ENCODE results near the gene PRKD2. TPM values are rescaled to one million over a fixed set of nuclear protein-coding genes. Genes with fewer than 3 reads are reported as not detected.

Gene PRKD2
- total and polyA plus RNA-seq, 2 experiments from 2014 or later, result 53.8 to 68.0 TPM

- Histone ChIP-seq H3K36me3 (ENCODE audit: insufficient read depth) (no peaks in the 10 kb centered on the region; the same call in 1 of the 2 replicates), H4K20me1 (replicated peaks; ENCODE audit: insufficient read depth) (no peaks in the 10 kb centered on the region; the same call in none of the 2 replicates), H3F3A (replicated peaks; ENCODE audit: low read depth) (peaks cover 6% of the 10 kb centered on the region; the same call in 1 of the 2 replicates), H3K27ac (ENCODE audit: low read depth) (no peak overlapping the region), H3K27me3 (ENCODE audit: insufficient read depth) (no peaks in the 10 kb centered on the region), H3K9me2 (ENCODE audit: insufficient read depth) (no peaks in the 10 kb centered on the region), H3K4me3 (no peak overlapping the region), H2AFZ (no peak overlapping the region), H3K79me2 (replicated peaks; ENCODE audit: insufficient read depth) (0 out of 2 replicates have a peak, but pooled peaks cover 2% of the 10 kb centered on the region), H3K4me1 (ENCODE audit: insufficient read depth) (peaks cover 5% of the 10 kb centered on the region; the same call in 1 of the 2 replicates), H3K4me2 (no peak overlapping the region)
- no peak overlapping the region; the same call in 2 of the 3 replicates for H3K4me3 Mint-ChIP-seq
- H3K27ac Mint-ChIP-seq, result no peak overlapping the region
- peaks cover 48% of the 10 kb centered on the region for H3K36me3 Mint-ChIP-seq (ENCODE audit: low read depth)
- H3K27me3 Mint-ChIP-seq (ENCODE audit: insufficient read depth, low read depth, poor library complexity), result peaks cover 9% of the 10 kb centered on the region
- no peaks in the 10 kb centered on the region; the same call in 2 of the 3 replicates for H3K9me3 Mint-ChIP-seq
- DNase-seq (ENCODE audit: low spot score), result no peak
- TF ChIP-seq CTCF (conservative IDR thresholded peaks at IDR 0.05; ENCODE audit: low read depth in 2 of 2), result no peak
- no peak for TF ChIP-seq EZH2phosphoT487 (IDR thresholded peaks at IDR 0.05; ENCODE audit: unreplicated experiment)
- no peak for TF ChIP-seq REST (IDR thresholded peaks at IDR 0.05; ENCODE audit: unreplicated experiment)
- TF ChIP-seq ZNF114 (CRISPR knock-in tag; IDR thresholded peaks at IDR 0.05), result no peak
- no peak for TF ChIP-seq NANOG (IDR thresholded peaks at IDR 0.05; ENCODE audit: borderline replicate concordance)
- no peak for TF ChIP-seq ZNF462 (CRISPR knock-in tag; IDR thresholded peaks at IDR 0.05)
- TF ChIP-seq ETS1 (IDR thresholded peaks at IDR 0.05), result no peak
- no peak for TF ChIP-seq ZNF331 (CRISPR knock-in tag; IDR thresholded peaks at IDR 0.05; ENCODE audit: low read depth)
- TF ChIP-seq STAT1 (IDR thresholded peaks at IDR 0.05; ENCODE audit: unreplicated experiment), result no peak
- TF ChIP-seq JUNB (IDR thresholded peaks at IDR 0.05; ENCODE audit: unreplicated experiment), result no peak
- ATAC-seq, result no peak
- H3K4me1 Mint-ChIP-seq, result peaks cover 11% of the 10 kb centered on the region
Observed at GRCh38 chr19:46755077-46755852, 38.4 kb upstream of the PRKD2 start.
